Measurements from ENCODE around the gene SMPDL3B.

The SMPDL3B gene, protein sequence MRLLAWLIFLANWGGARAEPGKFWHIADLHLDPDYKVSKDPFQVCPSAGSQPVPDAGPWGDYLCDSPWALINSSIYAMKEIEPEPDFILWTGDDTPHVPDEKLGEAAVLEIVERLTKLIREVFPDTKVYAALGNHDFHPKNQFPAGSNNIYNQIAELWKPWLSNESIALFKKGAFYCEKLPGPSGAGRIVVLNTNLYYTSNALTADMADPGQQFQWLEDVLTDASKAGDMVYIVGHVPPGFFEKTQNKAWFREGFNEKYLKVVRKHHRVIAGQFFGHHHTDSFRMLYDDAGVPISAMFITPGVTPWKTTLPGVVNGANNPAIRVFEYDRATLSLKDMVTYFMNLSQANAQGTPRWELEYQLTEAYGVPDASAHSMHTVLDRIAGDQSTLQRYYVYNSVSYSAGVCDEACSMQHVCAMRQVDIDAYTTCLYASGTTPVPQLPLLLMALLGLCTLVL

DNA sequence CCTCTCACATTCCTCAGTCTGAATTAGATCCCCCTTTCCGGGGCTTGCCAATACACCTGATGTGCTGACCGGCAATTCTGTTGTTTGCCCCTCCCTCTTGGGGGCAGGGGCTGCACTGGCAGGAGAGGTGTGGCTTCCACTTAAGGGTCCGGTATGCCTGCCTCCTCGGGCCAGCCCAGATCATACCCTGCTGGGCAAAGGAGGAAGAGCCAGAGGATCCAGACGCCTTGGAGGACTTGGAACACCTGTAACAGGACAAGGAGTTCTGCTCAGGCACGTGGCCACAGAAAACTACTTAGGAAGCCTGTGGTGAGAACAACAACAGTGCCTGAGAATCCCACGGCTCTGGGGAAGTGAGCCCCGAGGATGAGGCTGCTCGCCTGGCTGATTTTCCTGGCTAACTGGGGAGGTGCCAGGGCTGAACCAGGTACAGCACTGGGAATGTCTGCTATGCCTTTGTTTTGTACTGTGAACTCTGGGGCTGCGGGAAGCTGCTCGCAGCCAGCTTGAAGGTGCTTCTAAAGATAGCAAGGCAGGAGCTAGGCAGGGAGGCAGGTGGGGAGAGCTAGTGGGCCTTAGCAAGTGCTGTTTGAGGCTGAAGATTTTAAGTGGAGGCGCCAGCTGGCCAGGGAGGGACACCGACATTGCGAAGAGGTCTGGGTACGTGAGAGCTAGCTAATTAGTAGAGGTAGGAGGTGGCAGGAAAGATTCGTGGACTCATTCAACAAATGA lies at the start of gene SMPDL3B:
TSS of gene SMPDL3B (plus strand) at position 183 of the 732 bp plus-strand sequence. CDS start at position 367, 184 bp downstream.
- no peak for DNase-seq (ENCODE audit: low read depth)

GRCh38 chr1:27885114-27885528 lies 49.7 kb upstream of the SMPDL3B start:
- no peak for DNase-seq (ENCODE audit: low read depth)

DNA sequence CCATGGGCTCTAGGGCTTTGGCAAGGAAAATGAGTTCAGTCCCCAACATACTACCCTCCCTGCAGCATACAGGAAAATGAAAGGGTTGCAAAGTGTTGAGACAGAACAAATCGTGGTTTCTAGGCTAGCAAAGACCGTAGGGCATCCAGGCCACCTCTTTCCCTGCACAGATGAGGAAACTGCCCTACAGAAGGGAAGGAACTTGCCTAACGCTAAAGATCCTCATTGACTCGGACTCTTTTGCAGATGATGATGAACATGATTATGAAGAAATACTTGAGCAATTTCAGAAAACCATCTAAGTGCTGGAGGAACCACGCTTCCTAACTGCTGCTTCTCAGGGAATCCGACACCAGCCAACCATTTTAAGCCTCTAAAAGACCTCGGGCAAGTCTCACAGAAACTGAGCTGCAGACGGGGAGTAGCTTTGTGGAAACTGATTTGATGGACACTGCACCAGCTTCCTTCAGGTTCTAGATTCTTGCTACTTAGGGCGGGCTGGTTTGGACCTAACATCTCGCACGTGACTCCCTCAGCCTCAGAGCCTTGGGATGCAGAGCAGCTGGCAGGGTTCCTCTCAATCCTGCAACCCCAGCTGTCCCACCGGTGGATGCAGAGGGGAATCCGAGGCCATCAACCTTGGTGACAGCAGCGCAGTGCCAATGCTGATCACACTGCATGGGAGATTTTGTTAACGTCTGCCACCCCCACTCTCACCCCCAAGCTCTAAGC lies 49.0 kb upstream of the SMPDL3B start:
- no peak for DNase-seq (ENCODE audit: low read depth)

DNA sequence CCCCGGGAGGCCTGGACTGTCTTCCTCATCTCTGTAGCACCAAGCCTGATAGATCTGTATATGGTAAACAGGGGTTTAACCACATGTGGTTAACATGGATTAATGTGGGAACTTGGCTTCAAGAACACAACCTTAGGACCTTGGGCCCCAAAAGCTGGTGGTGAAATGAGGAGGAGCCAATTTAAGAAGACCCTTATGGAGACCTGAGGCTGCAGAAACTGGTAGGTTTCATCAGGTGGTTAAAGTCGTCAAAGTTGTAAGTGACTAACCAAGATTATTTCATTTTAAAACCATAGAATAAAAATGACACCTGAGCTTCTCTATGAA lies 48.5 kb upstream of the SMPDL3B start:
- DNase-seq (ENCODE audit: low read depth), result no peak

GRCh38 chr1:27886744-27887143 lies 48.1 kb upstream of the SMPDL3B start:
- DNase-seq (ENCODE audit: low read depth), result no peak

DNA sequence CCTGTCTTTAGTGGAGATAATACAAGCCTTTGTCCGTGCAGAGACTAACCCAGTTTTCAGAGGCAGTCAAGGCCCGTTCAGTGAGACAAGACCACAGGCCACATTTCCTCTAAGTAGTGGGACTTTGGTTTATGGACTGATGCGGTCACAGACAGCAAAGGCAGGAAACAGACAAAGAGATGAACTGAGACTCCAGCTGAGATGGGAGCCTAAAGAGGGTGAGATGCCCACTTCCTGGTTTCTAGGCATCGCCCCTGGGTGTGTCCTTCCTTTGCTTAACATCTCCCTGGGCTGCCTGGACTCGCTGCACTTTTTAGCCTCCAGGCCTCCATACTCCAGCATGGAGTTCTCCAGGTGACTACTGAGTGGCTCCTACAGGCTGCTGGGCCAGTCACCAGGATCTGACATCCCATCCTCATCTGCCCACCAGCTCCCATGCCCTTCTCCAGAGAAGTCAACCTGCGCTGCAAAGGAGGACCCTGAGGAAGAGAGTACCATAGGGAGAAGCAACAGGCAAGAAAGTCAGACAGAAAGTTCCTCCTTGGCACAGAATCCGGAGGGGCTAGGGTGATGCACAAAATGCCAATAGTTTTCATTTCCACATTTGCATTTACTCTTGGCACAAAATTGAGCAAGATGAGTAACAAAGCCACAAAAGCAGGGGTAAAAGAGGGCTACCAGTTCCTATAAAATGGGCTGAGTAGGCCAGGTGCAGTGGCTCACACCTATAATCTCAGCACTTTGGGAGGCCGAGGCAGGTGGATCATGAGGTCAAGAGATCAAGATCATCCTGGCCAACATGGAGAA lies 47.4 kb upstream of the SMPDL3B start:
- DNase-seq (ENCODE audit: low read depth), result no peak

- no peak for DNase-seq (ENCODE audit: low read depth)
These were observed 45.3 kb upstream of the SMPDL3B start for GRCh38 chr1:27889506-27889905.

GRCh38 chr1:27891196-27891889 lies 43.5 kb upstream of the SMPDL3B start:
- DNase-seq (ENCODE audit: low read depth), result no peak

GRCh38 chr1:27894521-27894920 lies 40.3 kb upstream of the SMPDL3B start:
- DNase-seq (ENCODE audit: low read depth), result no peak

GRCh38 chr1:27906759-27907158 lies 28.0 kb upstream of the SMPDL3B start:
- DNase-seq (ENCODE audit: low read depth), result no peak

- no peak for DNase-seq (ENCODE audit: low read depth)
These were observed 22.4 kb upstream of the SMPDL3B start for GRCh38 chr1:27912429-27912828.

DNA sequence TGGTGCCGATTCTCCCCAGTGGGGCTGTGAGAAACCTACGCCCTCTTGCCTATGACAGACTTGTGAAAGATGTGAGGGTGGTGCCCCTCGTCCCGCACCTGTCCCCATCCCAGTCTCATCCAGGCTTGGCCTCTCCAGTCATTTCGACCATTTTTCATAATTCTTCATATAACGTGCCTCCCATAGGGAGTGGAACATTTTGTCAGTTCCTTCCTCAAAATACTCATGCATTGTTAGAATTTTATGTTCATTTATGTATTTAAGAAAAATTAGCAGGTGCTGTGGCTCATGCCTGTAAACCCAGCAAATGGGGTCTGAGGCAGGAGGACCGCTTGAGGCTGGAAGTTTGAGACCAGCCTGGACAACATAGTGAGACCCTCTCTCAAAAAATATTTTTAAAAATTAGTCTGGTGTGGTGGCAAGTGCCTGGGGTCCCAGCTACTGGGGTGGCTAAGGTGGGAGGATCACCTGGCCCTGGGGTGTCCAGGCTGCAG lies 19.7 kb upstream of the SMPDL3B start:
- DNase-seq (ENCODE audit: low read depth), result no peak

GRCh38 chr1:27922272-27922671 lies 12.5 kb upstream of the SMPDL3B start:
- no peak for DNase-seq (ENCODE audit: low read depth)

GRCh38 chr1:27928216-27928954 lies 6.4 kb upstream of the SMPDL3B start:
- no peak for DNase-seq (ENCODE audit: low read depth)

- no peak for DNase-seq (ENCODE audit: low read depth)
These were observed 3.6 kb upstream of the SMPDL3B start for GRCh38 chr1:27931184-27931583.

DNA sequence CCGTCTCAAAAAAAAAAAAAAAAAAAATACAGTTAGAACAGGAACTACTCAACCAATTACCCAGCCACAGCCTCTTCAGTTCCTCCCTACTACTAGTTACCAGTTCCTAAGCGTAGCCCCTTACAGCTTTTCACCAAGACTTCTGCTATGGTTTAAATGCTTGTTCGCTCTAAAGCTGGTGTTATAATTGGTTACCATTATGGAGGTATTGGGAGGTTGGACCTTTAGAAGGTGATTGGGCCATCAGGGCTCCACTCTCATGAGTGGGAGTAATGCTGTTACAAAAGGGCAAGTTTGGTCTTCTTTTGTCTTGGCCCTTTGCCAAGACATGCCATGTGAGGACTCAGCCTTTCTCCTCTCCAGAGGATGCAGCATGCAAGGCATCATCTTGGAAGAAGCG lies 3.0 kb upstream of the SMPDL3B start:
- no peak for DNase-seq (ENCODE audit: low read depth)

GRCh38 chr1:27935721-27936120 lies 921 bp downstream of the SMPDL3B start:
- no peak for DNase-seq (ENCODE audit: low read depth)

DNA sequence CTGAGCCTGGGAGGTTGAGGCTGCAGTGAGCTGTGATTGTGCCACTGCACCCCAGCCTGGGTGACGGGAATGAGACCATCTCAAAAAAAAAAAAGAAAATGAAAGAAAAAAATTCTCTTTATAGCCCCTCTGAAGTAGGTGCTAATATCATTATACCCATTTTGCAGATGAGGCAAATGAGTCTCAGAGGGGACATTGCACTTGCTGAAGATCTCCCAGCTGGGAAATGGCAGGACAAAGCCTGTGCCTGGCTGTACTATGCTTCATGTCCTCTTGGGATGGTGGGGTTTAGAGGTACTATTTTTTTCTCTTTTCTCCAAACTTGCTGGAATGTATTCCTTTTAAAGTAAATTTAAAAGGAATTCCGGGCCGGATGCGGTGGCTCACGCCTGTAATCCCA lies 1.6 kb downstream of the SMPDL3B start:
- no peak for DNase-seq (ENCODE audit: low read depth)

DNA sequence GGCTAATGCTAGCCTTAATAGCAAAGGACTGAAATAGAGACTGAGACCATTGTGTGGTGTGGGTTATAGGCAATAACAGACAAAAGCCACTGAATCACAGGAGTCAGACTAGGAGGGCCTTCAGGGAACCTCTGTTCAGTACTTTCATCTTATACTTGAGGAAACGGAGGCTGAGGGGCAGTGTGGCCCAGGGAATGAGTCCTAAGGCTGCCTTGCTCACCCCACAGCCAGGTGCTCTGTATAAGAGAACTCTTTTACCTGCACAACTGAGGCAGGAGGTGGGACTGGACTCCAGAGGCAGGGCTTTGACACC lies 2.7 kb downstream of the SMPDL3B start:
- DNase-seq (ENCODE audit: low read depth), result no peak

GRCh38 chr1:27938488-27938887 lies 3.7 kb downstream of the SMPDL3B start:
- DNase-seq (ENCODE audit: low read depth), result no peak

DNA sequence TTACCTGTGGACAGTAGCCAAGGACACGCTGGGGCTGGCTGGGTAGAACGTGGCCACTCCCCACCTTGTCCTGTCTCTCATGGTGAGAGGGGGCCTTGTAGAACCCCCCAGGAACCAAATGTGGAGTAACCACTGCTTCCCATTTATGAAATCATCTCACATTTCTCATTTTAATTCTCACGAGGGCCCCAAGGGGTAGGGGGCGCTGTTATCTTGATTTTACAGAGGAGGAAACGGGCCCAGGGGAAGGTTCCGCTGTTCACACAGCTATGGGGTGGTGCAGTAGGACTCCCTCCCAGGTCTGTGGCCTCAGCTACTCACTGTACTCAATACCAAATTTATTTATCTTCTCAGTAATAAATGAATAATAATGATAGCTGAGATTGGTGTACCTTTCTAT lies 5.5 kb downstream of the SMPDL3B start:
- no peak for DNase-seq (ENCODE audit: low read depth)

Data from non-pigmented ciliary epithelial cell (primary cell).